Stimulated activated naive CD8-positive, alpha-beta T cell treated with anti-CD3 and anti-CD28 coated beads, Interleukin-15, Interleukin-2, amounts not matched to agents 100 ng/mL and 50 ng/mL, for 24 hours (primary cell): ENCODE results near the gene CDIPT.
"Not testable (repeated sequence)": the region's sequence is repeated elsewhere in the genome, so short reads cannot be mapped to it uniquely, and the experiment has no call there.

ENCODE experiments used
- H3K27ac Mint-ChIP-seq: one replicate; pipeline ENCODE4 v1.8.0; 2021; ENCODE audit warnings: mild to moderate bottlenecking, mixed read lengths
- H3K27me3 Mint-ChIP-seq: one replicate; pipeline ENCODE4 v1.8.0; 2021; ENCODE audit warnings: mixed read lengths
- H3K36me3 Mint-ChIP-seq: one replicate; pipeline ENCODE4 v1.8.0; 2021; ENCODE audit warnings: low read depth, mixed read lengths
- H3K4me1 Mint-ChIP-seq: one replicate; pipeline ENCODE4 v1.8.0; 2021; ENCODE audit warnings: low read depth, mixed read lengths
- H3K4me3 Mint-ChIP-seq: one replicate; pipeline ENCODE4 v1.8.0; 2021; ENCODE audit warnings: mild to moderate bottlenecking, mixed read lengths
- H3K9me3 Mint-ChIP-seq: one replicate; pipeline ENCODE4 v1.8.0; 2021; ENCODE audit warnings: mixed read lengths

The CDIPT gene

DNA sequence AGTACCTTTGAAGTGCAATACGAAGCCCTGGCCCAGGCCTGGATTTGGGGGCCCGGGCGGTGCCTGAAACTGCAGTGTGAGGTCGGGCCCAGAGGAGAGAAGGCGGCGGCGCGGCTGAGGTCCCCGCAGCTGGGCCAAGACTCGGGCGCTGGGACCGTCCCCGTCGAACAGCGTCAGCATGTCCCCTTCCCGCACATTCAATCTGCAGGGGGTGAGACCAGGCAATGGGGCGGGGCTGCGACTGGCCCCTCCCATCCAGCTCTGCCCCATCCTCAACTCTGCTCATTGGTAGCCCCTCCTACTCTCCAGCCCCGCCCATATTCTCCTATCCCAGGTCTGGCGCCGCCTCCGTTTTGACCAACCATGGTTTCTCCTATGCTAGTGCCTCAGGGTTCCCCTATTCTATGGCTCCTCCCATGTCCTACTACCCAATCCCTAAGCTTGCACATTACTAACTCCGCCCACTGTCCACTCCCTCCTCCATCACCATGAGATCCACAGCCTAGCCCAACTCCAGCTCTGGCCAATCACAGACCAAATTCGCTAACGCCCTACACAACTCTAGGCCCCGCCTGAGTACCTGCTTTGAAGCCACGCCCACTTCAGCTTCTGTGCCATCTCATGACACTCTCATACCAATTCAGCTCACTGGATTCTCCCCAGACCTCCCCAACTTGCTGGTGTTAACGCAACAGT lies 14.4 kb upstream of the CDIPT start:
- Mint-ChIP-seq H3K36me3 (no peaks in the 10 kb centered on the region), H3K27me3 (peaks cover 29% of the 10 kb centered on the region), H3K9me3 (no peaks in the 10 kb centered on the region), H3K4me3 (peak overlapping the region; percentile 68), H3K4me1 (peaks cover 16% of the 10 kb centered on the region), H3K27ac (no peak overlapping the region)

- Mint-ChIP-seq H3K36me3 (no peaks in the 10 kb centered on the region), H3K27me3 (peaks cover 29% of the 10 kb centered on the region), H3K4me1 (peaks cover 16% of the 10 kb centered on the region), H3K27ac (no peak overlapping the region), H3K9me3 (no peaks in the 10 kb centered on the region), H3K4me3 (peak overlapping the region; percentile 68)
Observed at GRCh38 chr16:29876594-29877249, 13.7 kb upstream of the CDIPT start.

DNA sequence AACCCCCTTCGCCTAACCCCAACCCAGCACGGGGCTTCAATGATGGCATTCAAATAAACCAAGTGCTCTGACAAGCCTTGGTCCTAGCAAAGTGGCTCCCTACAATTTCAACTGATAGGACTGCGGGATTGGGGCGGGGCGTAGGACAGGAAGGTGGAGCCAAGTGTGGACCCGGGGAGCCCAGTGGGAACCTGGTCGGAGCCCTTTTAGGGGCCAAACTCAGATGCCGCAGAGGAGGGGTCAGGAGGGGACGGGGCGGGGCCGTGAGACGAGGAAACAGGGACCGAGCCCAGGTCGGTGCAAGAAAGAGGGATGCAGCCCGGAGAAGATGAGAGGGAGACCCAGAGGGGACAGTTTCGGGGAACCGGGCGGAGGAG lies 13.2 kb upstream of the CDIPT start:
- peak overlapping the region; percentile 68 for H3K4me3 Mint-ChIP-seq
- peaks cover 16% of the 10 kb centered on the region for H3K4me1 Mint-ChIP-seq
- no peaks in the 10 kb centered on the region for H3K9me3 Mint-ChIP-seq
- H3K27me3 Mint-ChIP-seq = peaks cover 29% of the 10 kb centered on the region
- no peak overlapping the region for H3K27ac Mint-ChIP-seq
- no peaks in the 10 kb centered on the region for H3K36me3 Mint-ChIP-seq

DNA sequence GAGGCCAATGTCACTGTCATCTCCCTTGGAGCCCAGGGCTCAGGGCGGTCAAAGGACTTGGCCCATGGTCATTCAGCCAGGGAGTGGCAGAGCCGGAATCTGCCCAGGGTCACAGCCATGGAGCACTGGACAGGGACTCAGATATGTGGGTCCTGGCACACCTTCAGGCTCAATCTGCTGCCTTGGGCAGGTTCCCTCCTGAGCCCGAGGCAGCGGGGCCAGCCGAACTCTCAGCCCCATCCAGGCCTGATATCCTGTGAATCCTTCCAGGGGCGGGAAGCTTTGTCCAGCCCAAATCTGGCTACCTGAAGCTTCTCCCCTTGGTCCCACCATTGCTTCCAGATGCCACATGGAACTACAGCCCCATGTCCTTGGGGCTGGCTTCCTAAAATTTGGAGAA lies 12.2 kb upstream of the CDIPT start:
- Mint-ChIP-seq H3K4me3 (no peak overlapping the region), H3K4me1 (peaks cover 16% of the 10 kb centered on the region), H3K27ac (no peak overlapping the region), H3K27me3 (peaks cover 25% of the 10 kb centered on the region), H3K36me3 (no peaks in the 10 kb centered on the region), H3K9me3 (no peaks in the 10 kb centered on the region)

- Mint-ChIP-seq H3K4me1 (peaks cover 16% of the 10 kb centered on the region), H3K36me3 (no peaks in the 10 kb centered on the region), H3K4me3 (no peak overlapping the region), H3K27ac (no peak overlapping the region), H3K27me3 (peaks cover 19% of the 10 kb centered on the region), H3K9me3 (no peaks in the 10 kb centered on the region)
Observed at GRCh38 chr16:29873319-29873718, 10.3 kb upstream of the CDIPT start.

- Mint-ChIP-seq H3K9me3 (no peaks in the 10 kb centered on the region), H3K4me3 (no peak overlapping the region), H3K27ac (no peak overlapping the region), H3K27me3 (peaks cover 9% of the 10 kb centered on the region), H3K4me1 (peaks cover 8% of the 10 kb centered on the region), H3K36me3 (no peaks in the 10 kb centered on the region)
Observed at GRCh38 chr16:29871822-29872546, 9.0 kb upstream of the CDIPT start.

GRCh38 chr16:29869067-29869466 lies 6.0 kb upstream of the CDIPT start:
- H3K27ac Mint-ChIP-seq, H3K27me3 Mint-ChIP-seq, H3K4me3 Mint-ChIP-seq, H3K4me1 Mint-ChIP-seq, H3K36me3 Mint-ChIP-seq, H3K9me3 Mint-ChIP-seq: not testable (repeated sequence)

DNA sequence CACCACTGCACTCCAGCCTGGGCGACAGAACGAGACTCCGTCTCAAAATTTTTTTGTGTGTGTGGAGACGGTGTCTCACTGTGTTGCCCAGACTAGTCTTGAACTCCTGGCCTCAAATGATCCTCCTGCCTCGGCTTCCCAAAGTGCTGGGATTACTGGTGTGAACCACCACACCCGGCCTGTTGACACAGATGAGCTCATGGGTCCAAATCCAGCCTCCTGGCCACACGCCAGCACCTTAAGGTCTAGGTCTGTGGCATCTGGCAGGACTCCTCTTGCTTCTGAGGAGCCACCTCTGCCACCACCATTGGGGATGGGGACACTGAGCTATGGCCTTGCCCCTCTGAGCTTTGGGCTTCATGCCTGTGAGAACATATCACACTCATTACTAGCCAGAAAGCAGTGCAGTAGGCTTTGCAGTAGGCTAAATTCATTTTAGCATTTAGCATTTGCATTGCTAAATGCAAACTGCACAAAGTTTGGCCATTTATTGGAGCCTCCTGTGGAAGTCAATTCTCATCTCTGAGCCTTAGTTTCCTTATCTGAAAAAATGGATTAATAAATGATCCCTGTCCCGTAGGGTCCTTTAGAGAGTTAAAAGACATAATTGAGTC lies 5.5 kb upstream of the CDIPT start:
- H3K4me3 Mint-ChIP-seq = no peak overlapping the region
- no peaks in the 10 kb centered on the region for H3K4me1 Mint-ChIP-seq
- no peaks in the 10 kb centered on the region for H3K9me3 Mint-ChIP-seq
- H3K27ac Mint-ChIP-seq = no peak overlapping the region
- no peaks in the 10 kb centered on the region for H3K36me3 Mint-ChIP-seq
- no peaks in the 10 kb centered on the region for H3K27me3 Mint-ChIP-seq

DNA sequence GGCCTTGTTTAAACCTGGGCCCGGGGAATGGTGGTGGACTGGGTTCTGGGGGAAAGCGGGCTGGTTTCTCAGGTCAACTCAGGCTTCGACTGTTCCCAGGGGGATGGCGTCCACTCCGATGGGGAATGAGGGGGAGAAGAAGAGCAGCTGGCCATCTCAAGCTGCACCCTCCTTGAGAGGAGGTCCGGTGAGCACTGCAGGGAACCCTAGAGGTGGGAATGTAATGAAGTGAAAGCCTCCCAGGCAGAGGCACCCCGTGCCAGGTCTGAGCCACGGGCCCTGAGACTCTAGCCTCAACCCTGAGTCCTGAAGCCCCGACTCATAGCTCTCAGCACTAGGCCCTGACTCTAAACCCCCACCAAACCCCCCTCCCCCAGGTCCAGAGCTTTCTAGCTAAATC lies 1.2 kb upstream of the CDIPT start:
- Mint-ChIP-seq H3K27me3 (no peaks in the 10 kb centered on the region), H3K36me3 (peaks cover 11% of the 10 kb centered on the region), H3K9me3 (no peaks in the 10 kb centered on the region), H3K4me3 (peak overlapping the region; percentile 41), H3K27ac (no peak overlapping the region), H3K4me1 (peaks cover 15% of the 10 kb centered on the region)

GRCh38 chr16:29863669-29863984 lies 601 bp upstream of the CDIPT start:
- peak overlapping the region; percentile 99 for H3K4me3 Mint-ChIP-seq
- peaks cover 17% of the 10 kb centered on the region for H3K36me3 Mint-ChIP-seq
- H3K27me3 Mint-ChIP-seq = no peaks in the 10 kb centered on the region
- no peak overlapping the region for H3K27ac Mint-ChIP-seq
- peaks cover 15% of the 10 kb centered on the region for H3K4me1 Mint-ChIP-seq
- no peaks in the 10 kb centered on the region for H3K9me3 Mint-ChIP-seq

DNA sequence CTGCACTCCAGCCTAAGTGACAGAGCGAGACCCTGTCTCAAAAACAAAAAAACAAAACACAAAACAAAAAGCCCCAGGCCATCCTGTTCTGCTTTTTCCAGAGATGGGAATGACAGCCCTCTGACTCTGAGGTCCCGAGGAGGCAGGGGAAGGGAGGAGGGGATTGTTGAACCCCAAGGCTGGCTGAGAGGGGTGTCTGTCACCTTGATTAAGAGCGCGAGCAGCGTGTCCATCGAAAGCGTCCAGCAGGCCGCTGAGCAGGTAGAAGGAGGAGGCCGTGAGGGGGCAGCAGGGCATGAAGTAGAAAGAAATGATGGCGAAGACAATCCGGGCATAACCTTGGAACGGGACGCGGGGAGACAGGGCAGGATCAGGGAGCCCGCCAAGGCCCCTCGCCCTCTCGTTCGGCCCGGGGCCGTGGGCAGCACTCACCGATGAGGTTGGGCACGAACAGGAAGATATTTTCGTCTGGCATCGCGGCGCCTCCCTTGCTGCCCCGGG lies 593 bp downstream of the CDIPT start:
- H3K4me1 Mint-ChIP-seq = peaks cover 18% of the 10 kb centered on the region
- peak overlapping the region; percentile 95 for H3K27ac Mint-ChIP-seq
- no peaks in the 10 kb centered on the region for H3K27me3 Mint-ChIP-seq
- no peaks in the 10 kb centered on the region for H3K9me3 Mint-ChIP-seq
- H3K4me3 Mint-ChIP-seq = peak overlapping the region; percentile 99
- H3K36me3 Mint-ChIP-seq = peaks cover 23% of the 10 kb centered on the region

- Mint-ChIP-seq H3K36me3 (peaks cover 23% of the 10 kb centered on the region), H3K9me3 (no peaks in the 10 kb centered on the region), H3K4me1 (peaks cover 18% of the 10 kb centered on the region), H3K27me3 (no peaks in the 10 kb centered on the region), H3K27ac (no peak overlapping the region), H3K4me3 (no peak overlapping the region)
Observed at GRCh38 chr16:29860218-29860617, 2.8 kb downstream of the CDIPT start.

DNA sequence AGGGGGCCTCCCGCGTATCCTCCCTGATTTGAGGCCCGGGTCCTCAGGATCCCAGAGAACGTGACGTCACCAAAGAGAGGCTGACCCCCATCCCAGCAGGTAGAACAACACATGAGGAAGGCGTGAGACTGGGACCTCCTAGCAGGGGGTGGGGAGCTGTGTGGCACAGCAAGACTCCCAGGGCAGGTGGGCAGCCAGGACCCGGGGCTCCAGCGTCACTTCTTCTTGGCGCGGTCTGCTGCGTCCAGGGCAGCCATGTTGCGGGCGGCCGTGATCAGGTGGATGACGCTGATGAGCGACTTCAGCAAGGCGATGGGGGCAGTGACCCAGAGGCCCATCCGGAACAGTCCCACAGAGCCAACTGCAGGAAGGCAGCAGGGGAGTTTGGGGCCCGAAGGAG lies 4.1 kb downstream of the CDIPT start:
- Mint-ChIP-seq H3K4me3 (no peak overlapping the region), H3K36me3 (peaks cover 23% of the 10 kb centered on the region), H3K4me1 (peaks cover 18% of the 10 kb centered on the region), H3K27ac (no peak overlapping the region), H3K9me3 (no peaks in the 10 kb centered on the region), H3K27me3 (no peaks in the 10 kb centered on the region)

DNA sequence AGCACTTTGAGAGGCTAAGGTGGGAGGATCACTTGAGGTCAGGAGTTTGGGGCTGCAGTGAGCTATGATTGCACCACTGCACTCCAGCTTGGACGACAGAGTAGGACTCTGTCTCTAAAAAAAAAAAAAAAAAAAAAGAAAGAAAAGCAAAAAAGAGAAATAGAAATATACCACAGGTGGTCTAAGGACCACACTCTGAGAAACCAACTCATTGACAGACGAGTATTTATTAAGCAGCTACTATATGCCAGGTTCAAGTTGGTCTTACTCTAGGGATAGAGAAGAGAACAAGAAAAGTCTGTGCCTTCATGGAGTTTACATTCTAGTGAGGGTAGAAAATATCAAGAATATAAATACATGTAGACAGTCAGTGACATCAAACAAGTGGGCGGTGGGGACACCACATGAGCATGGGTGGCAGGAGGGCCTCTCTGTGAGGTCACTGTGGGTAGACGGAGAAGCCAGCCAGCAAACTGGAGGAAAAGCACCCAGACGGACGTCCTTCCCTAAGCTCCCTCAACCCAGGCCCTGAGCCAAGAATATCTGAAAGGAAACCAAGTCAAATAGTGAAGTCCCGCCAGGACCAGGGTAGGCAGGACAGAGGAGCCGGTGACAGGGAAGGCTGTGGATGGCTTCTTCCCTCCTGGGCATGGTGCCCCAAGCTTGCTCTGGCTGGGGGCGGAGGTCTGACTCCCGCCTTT lies 4.7 kb downstream of the CDIPT start:
- no peaks in the 10 kb centered on the region for H3K27me3 Mint-ChIP-seq
- no peaks in the 10 kb centered on the region for H3K9me3 Mint-ChIP-seq
- no peak overlapping the region for H3K4me3 Mint-ChIP-seq
- H3K36me3 Mint-ChIP-seq = peaks cover 23% of the 10 kb centered on the region
- H3K4me1 Mint-ChIP-seq = peaks cover 18% of the 10 kb centered on the region
- no peak overlapping the region for H3K27ac Mint-ChIP-seq
